OCI-LY7 (cell line): ENCODE results near the gene LRIT1.

ENCODE experiments used
- CTCF ChIP-seq: fragments of 200-600 bp; sonication (generic); conservative IDR thresholded peaks from 2 replicates; pipeline ENCODE4 v1.5.1; 2014; ENCODE audit warnings: mild to moderate bottlenecking, antibody characterized with exemption, low read length, moderate library complexity, mixed read lengths
- EZH2phosphoT487 ChIP-seq: fragments of 200-600 bp; sonication (generic); IDR thresholded peaks from 2 replicates; pipeline ENCODE4 v1.6.1; 2018; ENCODE audit warnings: low read depth, borderline replicate concordance, mild to moderate bottlenecking, mixed run types, antibody characterized with exemption, low read length, moderate library complexity, mixed read lengths

- TF ChIP-seq CTCF: no peak
- no peak for TF ChIP-seq EZH2phosphoT487
These were observed 15.7 kb downstream of the LRIT1 start, which contains the start of gene LRIT2 for GRCh38 chr10:84225427-84226173.
